Occipital lobe (tissue), 2 donors: ENCODE measurements around the gene EPHA10. TPM values are rescaled to one million over a fixed set of nuclear protein-coding genes. Genes with fewer than 3 reads are reported as not detected.
"Not testable (repeated sequence)": the region's sequence is repeated elsewhere in the genome, so short reads cannot be mapped to it uniquely, and the experiment has no call there.

Source experiments
- DNase-seq: peaks from one replicate; lab custom pipeline; 2025; lab: John Stamatoyannopoulos, UW
- total RNA-seq: library from RNA; depleted of rRNA; stranded (reverse); fragments of >200 nt; gene quantifications from one replicate; pipeline ENCODE4 v1.2.3, GENCODE V29; 2014

The EPHA10 gene
- total RNA-seq, 1 donor from 2014 or later: 10.1 TPM

GRCh38 chr1:37771440-37771839 is 6.5 kb upstream of the EPHA10 start:
- not testable (repeated sequence) for DNase-seq

DNA sequence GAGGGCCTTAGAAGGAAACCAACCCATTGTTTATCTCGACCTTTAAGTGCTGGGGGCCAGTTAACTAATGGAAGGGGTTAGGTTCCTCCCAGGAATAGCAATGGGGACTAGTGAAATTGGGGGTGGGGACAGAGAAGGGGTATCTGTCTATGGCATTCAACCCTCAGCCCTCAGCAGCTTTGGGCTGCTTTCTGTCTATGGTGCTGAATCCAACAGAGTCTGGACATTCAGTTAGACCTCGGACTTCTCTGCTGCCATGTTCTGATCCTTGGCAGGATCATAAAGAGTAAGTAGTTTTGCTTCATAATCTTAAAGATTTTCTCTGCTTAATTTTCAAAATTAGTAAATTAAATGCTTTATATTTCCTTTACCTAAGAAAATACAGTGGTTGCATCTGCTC is 2.6 kb upstream of the EPHA10 start:
- DNase-seq: no peak

- peak; percentile 27 for DNase-seq
Measured at GRCh38 chr1:37765916-37766664, 1.2 kb upstream of the EPHA10 start.

DNA sequence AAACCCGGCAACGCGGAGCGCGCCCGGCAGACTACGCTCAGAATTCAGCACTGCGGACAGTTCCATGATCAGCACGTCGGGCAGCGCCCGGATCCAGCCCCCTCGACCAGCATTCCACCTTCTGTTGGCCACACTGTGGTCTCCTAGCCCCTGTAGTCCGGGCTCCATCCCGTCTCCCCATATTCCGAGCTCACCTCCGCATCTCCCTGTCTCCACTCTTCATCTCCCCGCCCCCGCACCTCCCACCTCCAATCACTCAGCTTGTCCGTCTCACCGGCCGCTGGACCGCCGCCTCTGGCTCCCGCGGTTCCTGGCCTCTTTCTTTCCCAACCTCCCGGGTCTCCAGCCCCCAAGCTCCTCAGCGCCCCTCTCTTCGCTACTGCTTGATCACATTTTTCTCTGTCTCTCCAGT is 500 bp downstream of the EPHA10 start:
- no peak for DNase-seq

GRCh38 chr1:37763791-37764413 is 1.0 kb downstream of the EPHA10 start:
- no peak for DNase-seq

- DNase-seq: no peak
Measured at GRCh38 chr1:37762516-37762915, 2.4 kb downstream of the EPHA10 start.

DNA sequence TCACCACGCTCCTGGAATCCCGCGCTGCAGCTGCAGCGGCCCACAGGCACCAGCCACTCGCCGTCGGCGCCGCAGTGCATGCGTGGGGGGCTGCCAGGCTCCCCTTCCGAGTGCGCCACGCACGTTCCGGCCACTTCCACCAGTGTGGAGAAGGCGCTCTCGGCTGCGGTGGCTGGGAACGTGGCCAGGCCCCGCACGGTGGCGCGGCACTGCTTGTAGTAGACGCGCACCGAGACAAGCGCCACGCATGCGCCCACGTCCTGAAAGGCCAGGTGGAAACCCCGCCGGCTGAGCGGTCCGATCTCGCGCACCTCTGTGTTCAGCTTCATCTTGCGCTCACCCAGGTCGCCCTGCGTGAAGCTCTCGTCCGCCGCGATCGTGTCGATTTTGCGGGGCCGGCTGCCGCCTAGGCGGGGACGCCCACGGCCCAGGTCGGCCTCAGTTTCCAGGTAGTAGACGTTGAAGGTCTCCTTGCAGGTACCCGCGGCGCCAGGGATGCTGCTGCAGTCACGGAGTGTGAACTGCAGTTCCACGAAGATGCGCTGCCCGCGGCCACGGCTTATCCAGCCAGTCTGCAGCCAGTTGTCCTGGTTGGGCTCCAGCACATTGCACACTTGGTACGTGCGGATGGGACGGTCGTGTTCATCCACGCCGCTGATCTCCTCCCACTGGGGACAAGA is 3.4 kb downstream of the EPHA10 start:
- no peak for DNase-seq

DNA sequence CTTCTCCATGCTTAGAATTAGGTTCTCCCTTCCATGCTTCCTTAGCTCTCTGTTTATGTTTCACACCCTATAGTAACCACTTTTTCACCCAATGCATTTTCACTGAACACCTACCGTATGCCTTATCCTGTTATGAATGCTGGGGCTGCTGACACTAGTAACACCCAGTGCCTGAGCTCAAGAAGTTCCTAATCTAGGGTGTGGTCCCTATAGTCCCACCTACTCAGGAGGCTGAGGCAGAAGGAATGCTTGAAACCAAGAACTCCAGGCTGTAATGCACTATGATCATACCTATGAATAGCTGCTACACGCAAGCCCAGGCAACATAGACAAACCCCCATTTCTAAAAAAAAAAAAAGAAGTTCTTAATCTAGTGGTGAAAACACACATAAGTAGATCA is 5.5 kb downstream of the EPHA10 start:
- DNase-seq: no peak

DNA sequence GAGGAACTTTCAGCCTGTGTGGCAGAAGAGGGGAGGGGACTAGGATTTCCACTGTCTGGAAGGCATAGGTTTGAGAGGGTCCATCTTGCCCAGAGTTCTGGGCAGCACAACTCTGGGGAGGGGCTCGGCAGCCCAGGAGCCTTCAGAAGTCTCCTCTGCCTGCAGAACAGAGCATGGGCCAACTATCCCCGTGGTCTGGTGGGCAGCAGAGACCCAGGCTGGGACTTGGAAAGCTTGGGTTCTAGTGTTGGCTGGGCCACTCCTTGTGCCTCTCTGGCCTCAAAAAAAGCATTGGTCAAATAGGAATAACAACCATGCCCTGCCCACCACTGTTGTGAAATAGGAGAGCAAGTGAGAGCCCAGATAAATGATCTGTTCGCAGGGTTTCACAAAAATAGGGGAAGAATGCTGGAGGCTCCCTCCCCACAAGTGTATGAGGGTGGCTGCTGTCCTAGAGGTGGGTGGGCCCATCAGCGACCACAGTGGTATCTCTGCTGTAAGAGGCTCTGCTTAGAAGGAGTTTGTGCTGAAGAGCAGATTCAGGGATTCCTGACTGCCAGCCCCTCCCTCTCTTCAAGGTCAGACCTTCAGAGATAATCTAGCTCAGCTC is 8.9 kb downstream of the EPHA10 start:
- DNase-seq: no peak

GRCh38 chr1:37755290-37755689 is 9.6 kb downstream of the EPHA10 start:
- DNase-seq: peak; percentile 49

- DNase-seq: no peak
Measured at GRCh38 chr1:37753473-37754321, 11.2 kb downstream of the EPHA10 start.

DNA sequence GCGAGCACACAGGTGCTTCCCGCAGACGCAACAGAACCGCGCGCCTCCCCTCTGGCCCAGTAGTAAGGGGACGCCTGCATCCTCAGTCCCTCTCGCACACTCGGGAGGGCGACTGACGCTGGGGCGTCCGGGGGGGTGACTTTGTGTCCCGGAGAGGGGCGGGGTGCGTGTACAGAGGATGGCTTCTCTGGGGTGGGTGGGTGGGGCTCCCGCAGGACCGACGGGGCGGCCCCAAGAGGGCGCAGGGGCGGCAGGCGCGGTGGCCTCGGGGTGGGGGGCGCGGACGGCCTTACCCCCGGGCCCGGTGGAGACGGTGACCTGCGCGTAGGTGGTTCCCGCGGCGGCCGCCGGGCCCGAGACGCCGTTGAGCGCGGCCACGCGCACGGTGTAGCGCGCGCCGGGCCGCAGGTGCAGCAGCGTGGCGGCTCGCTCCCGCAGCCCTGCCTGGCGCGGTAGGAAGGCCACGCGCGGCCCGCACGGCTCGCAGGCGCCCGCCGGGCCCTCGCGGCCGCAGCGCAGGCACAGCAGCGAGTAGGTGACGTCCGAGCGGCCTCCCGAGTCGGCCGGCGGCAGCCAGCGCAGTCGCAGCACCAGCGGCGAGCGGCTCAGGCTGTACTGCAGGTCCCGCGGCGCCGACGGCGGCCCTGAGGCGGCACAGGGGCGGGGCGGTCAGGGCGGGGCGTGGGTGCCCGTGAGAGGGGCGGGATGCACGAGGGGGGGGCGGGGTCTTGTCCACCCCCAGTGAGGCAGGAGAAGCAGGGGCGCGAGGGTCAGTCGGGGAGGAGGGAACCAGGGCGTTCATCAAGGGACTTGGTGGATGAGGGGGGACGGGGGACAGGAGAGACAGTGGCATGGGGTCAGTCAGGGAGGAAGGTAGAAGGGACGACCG is 12.1 kb downstream of the EPHA10 start:
- DNase-seq: no peak

GRCh38 chr1:37752213-37752582 is 12.7 kb downstream of the EPHA10 start:
- DNase-seq: no peak

- no peak for DNase-seq
Measured at GRCh38 chr1:37748565-37748964, 16.4 kb downstream of the EPHA10 start.

DNA sequence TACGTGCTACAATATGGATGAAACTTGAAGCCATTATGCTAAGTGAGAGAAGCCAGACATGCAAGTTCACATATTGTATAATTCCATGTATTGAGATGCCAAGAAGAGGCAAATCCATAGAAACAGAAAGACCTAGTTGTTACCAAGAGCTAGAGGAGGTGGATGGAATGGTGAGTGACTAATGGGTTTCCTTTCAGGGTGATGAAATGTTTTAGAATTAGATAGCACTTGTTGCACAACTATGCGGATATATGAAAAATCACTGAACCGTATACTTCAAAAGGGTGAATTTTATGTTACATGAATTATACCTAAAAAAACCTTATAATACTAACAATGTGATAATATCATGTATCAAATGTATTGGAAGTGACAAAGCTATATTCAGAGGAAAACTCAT is 18.1 kb downstream of the EPHA10 start:
- no peak for DNase-seq

DNA sequence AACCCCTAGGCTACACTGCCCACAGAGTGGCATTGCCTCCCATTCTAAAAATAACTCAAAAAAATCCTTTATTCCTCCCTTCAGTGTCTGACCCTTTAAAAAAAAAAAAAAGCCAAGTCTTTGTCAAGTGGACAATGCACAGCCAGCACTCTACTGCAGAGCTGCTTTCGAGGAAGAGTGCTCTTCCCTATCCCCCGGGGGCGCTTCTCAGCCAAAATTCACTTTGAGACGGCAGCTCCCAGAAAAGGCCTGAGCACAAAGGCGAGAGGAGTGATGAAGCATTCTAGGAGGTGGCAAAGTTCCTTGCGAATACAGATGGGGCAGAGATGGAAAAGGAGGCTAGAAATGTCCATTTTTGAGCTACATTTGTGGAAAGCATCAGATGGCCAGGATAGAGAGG is 23.3 kb downstream of the EPHA10 start:
- no peak for DNase-seq

- DNase-seq: peak; percentile 23
Measured at GRCh38 chr1:37741130-37741529, 23.8 kb downstream of the EPHA10 start.

GRCh38 chr1:37739222-37739621 is 25.7 kb downstream of the EPHA10 start:
- DNase-seq: no peak

- not testable (repeated sequence) for DNase-seq
Measured at GRCh38 chr1:37738619-37739018, 26.3 kb downstream of the EPHA10 start.

- DNase-seq: not testable (repeated sequence)
Measured at GRCh38 chr1:37737975-37738374, 26.9 kb downstream of the EPHA10 start.
